Muscle layer of duodenum (tissue), 2 donors: ENCODE data around the gene ERN1.
"Not testable (repeated sequence)": the region's sequence is repeated elsewhere in the genome, so short reads cannot be mapped to it uniquely, and the experiment has no call there.

Source experiments
- H3K27ac ChIP-seq: one replicate; pipeline ENCODE4 v1.7.0; 2013; ENCODE audit warnings: mild to moderate bottlenecking, low read length
- H3K27me3 ChIP-seq: one replicate; pipeline ENCODE4 v1.7.0; 2013; ENCODE audit warnings: low read depth, mild to moderate bottlenecking, control low read depth, low read length
- H3K36me3 ChIP-seq, 2 donors: one replicate each; pipeline ENCODE4 v1.7.0; 2013; ENCODE audit warnings: low read length in 2 of 2, control low read depth in 1 of 2, mild to moderate bottlenecking in 1 of 2; ENCODE audit not compliant: insufficient read depth in 2 of 2, control insufficient read depth in 1 of 2
- H3K4me1 ChIP-seq, 2 donors: one replicate each; pipeline ENCODE4 v1.7.0; 2013; ENCODE audit warnings: low read length in 2 of 2, mild to moderate bottlenecking in 2 of 2, control low read depth in 1 of 2, moderate library complexity in 1 of 2; ENCODE audit not compliant: insufficient read depth in 2 of 2, control insufficient read depth in 1 of 2
- H3K4me3 ChIP-seq, 2 donors: one replicate each; pipeline ENCODE4 v1.7.0; 2013; ENCODE audit warnings: low read length in 2 of 2, low read depth in 1 of 2, mild to moderate bottlenecking in 1 of 2
- H3K9me3 ChIP-seq, 2 donors: one replicate each; pipeline ENCODE4 v1.7.0; 2013; ENCODE audit warnings: low read length in 2 of 2, control low read depth in 1 of 2, mild to moderate bottlenecking in 1 of 2; ENCODE audit not compliant: control insufficient read depth in 1 of 2
- donor health status: healthy.

ERN1 gene

DNA sequence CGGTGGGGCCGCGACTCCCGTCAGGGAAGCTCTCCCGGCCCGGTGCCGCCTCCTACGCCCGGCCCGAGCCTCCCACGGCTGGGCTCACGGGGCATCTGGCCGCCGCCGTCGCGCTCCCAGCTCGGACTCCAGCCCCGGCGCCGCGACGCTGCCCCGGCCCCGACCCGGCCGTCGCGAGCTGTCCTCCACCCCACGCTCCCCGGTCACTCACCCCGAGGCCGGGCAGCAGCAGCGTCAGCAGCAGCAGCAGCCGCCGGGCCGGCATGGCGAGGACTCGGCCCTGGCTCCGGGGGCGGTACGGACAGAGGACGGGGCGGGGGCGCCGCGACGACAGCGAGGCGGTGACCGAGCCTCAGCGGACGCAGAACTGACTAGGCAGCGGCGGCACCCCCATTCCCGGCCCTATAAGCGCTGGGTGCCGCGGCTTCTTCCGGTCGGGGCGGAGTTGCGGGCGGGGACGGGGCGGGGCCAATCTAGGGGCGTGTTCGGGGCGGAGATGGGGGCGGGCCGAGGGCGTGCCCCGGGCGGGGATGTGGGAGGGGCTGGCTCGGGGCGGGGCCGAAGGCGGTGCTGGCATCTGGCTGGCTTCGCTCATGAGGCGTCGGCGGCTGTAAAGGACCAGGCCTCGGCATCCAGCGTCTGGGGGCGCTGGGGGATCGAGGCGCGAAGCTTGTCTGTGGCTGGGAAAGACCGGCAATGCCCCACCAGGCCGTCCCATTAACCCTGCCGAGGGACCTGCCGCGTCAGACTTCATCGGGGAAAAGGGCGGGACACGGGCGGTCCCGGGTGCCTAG lies at the start of gene ERN1:
ERN1 (minus strand) TSS at position 380 of the 794 bp plus-strand sequence; CDS start at position 265, 115 bp downstream.
- H3K36me3 ChIP-seq, result no peaks in the 10 kb centered on the region
- H3K27ac ChIP-seq, result peak within 1 kb of the TSS; percentile 84
- H3K4me1 ChIP-seq, result peaks cover 0 to 11% of the 10 kb centered on the region in 2 donors
- H3K27me3 ChIP-seq, result no peaks in the 10 kb centered on the region
- H3K4me3 ChIP-seq, result peak within 1 kb of the TSS; percentile 76 to 81
- no peaks in the 10 kb centered on the region for H3K9me3 ChIP-seq

DNA sequence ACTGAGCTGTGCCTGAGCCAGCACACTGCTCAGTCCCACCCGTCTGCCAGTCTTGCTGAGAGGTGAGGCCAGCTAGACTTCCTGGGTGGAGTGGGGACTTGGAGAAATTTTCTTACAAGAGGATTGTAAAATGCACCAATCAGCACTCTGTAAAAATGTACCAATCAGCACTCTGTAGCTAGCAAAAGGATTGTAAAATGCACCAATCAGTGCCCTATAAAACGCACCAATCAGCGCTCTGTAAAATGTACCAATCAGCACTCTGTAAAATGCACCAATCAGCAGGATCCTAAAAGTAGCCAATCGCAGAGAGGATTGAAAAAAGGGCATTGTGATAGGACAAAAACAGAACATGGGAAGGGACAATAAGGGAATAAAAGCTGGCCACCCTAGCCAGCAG lies 49.1 kb upstream of the ERN1 start:
- peaks cover 3 to 17% of the 10 kb centered on the region in 2 donors for H3K36me3 ChIP-seq
- H3K27ac ChIP-seq, H3K4me1 ChIP-seq: not testable (repeated sequence)

DNA sequence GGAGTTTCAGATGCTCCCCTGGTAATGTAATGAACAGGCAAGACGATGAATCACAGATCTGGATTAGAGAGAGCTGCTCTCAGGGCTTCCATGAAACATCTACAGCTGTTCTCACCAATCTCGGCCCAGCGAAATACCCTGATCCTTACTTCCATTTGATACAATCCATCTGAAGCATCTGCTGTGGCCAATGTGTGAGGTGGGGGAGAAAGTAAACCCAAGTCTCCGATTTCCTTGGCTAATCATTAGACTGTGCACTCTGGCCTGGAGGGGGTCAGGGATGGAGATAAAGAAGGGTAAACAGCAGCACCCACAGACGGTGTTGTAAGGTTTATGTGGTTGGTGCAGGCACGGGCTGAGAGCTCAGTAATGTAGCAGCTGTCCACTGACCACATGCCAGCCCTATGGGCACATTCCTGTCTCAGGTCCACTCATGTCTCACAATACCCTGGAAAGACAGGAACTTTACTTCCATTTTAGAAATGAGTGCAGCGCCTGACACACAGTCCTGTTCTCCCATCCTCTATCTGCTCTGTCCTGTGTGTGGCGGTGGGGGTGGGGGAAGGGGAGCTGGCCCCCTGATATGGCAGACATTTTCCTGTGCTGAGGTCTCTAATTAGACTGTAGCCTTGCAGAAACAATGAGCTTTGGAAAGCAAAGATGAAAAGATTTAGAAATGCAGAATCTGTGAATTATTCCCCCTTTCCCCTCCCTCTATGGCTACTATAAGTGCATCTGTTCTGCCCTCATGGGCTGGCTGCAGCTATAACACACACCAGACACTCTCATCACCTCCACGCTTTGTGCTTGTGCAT lies 48.3 kb upstream of the ERN1 start:
- no peaks in the 10 kb centered on the region for H3K9me3 ChIP-seq
- H3K36me3 ChIP-seq, result peaks cover 3 to 22% of the 10 kb centered on the region in 2 donors
- H3K4me3 ChIP-seq, result no peak overlapping the region
- H3K4me1 ChIP-seq, result peaks cover 0 to 9% of the 10 kb centered on the region in 2 donors
- H3K27me3 ChIP-seq, result no peaks in the 10 kb centered on the region
- no peak overlapping the region for H3K27ac ChIP-seq

More for the DNA sequence above, 49.1 kb upstream of the ERN1 start:
- not testable (repeated sequence) for H3K4me3 ChIP-seq, H3K9me3 ChIP-seq, H3K27me3 ChIP-seq

DNA sequence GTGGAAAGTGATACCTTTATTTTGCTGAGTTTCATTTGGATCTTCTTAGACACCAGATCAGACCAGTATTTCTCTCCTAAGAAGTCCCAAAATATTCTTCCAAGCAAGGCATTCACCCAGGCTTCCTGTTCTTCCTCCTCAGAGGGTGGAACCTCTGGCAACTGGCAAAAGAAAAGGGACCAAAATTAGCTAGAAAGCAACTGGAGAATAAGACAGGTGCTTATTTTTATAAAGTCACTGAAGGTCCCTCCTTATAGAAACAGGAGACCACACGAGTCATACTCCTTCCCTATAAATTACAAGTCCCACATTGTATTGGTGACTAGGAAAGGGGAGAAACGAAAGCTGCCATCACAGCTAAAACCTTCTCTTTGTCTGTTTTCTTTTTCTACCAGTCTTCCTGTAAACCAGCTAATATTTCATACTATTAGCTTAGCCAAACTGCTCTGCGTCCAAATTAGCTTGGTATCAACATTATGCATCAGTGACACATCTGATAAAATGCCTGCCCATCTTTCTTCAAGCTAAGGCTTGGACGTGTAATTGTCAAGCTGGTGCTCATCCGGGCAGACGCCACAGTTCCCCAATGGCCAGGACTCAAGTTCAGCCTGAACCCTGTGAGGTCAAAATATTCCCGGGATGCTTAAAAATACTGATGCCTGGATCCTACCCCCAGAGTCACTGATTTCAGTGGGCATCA lies 47.5 kb upstream of the ERN1 start:
- Histone ChIP-seq H3K4me3 (no peak overlapping the region), H3K27ac (no peak overlapping the region), H3K27me3 (no peaks in the 10 kb centered on the region), H3K4me1 (peaks cover 0 to 9% of the 10 kb centered on the region in 2 donors), H3K9me3 (no peaks in the 10 kb centered on the region), H3K36me3 (peaks cover 3 to 22% of the 10 kb centered on the region in 2 donors)

DNA sequence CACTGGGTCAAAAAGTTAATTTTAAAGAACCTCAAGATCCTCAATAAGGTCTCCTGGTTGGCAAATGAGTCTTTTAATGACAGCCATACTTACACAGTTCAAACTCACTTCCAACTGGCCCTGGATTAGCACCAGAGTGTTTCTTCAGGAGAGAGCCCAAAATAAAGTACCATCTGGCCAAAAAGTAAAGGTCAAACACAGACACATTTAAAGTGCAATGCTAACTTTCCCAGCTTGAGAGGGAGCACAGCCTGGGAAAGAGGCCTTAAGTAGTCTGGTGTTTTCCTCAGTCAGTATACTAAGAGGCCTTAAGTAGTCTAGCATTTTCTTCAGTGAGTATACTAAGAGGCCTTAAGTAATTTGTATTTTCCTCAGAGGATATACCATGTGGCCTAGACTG lies 46.6 kb upstream of the ERN1 start:
- Histone ChIP-seq H3K27me3 (no peaks in the 10 kb centered on the region), H3K36me3 (peaks cover 3 to 22% of the 10 kb centered on the region in 2 donors), H3K27ac (no peak overlapping the region), H3K9me3 (no peaks in the 10 kb centered on the region), H3K4me1 (peaks cover 0 to 9% of the 10 kb centered on the region in 2 donors), H3K4me3 (no peak overlapping the region)

DNA sequence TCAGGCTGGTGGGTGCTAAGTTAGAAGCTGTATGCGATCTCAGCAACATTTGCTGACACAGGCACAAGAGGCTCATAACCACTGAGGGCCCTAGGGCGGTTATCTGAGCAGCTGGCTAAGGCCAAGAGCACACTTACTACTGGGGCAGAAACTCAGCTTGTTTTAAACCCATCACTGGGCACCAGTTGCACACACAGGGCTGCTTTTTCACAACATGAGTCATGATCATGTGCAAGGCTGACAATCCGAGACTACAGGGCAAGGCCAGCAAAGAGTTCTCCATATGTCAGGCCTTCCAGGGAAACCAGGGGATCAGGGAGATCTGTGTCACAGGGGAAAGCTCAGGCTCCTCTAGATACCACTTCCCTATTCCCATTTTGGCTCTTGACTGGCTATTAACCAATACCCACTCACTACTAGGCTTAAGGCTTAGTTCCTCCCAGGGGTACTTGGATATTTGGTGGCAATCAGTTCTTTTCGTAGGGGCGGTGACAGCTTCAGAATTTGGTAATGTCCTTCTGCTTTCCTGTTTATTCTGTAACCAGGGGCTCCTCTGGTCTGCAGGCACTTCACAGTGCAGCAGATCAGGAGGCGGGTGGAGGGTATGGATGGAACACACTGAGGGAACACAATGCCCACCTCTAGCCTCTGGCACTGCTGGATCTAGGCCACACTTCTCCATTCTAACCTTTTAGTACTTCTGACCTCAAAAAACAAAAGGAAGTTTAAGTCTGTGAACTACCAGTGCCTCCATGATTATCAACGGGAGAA lies 44.9 kb upstream of the ERN1 start:
- Histone ChIP-seq H3K4me1 (peaks cover 0 to 5% of the 10 kb centered on the region in 2 donors), H3K9me3 (no peaks in the 10 kb centered on the region), H3K36me3 (peaks cover 10 to 37% of the 10 kb centered on the region in 2 donors), H3K4me3 (no peak overlapping the region), H3K27me3 (no peaks in the 10 kb centered on the region), H3K27ac (peak overlapping the region; percentile 28)

DNA sequence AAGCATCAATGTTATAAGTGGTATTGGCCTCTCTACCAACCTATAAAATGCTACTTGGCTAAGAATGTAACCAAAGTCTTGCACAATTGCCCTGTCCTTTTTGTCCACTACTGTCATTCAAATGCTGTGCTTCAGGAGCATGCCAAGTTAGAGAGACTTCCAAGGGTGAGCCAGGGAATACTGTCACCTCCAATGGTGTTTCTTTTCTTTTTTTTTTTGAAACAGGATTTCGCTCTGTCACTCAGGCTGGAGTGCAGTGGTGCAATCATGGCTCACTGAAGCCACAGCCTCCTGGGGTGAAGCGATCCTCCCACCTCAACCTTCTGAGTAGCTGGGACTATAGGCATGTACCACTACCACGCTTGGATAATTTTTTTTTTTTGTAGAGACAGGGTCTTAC lies 43.7 kb upstream of the ERN1 start:
- Histone ChIP-seq H3K4me1 (peaks cover 0 to 5% of the 10 kb centered on the region in 2 donors), H3K27me3 (no peaks in the 10 kb centered on the region), H3K27ac (no peak overlapping the region), H3K4me3 (no peak overlapping the region), H3K9me3 (no peaks in the 10 kb centered on the region), H3K36me3 (peaks cover 10 to 32% of the 10 kb centered on the region in 2 donors)

DNA sequence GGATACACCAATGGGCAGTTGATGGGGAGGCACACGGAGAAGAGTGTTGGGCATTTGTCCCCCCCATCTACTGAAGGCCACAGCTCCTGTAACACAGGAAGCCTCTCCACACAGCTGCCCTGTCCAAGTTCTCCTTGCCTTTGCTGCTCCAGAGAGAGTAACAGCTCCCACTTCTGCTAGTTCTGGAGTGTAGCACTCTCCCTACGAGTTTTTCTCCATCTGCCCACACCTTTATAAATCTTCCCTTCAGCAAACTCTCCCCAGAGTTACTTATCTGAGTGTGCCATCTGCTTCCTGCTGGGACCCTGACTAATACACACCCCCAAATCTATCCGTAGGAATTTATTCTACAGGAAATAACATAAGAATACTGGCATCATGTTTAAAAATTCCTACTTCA lies 42.6 kb upstream of the ERN1 start:
- Histone ChIP-seq H3K36me3 (peaks cover 10 to 36% of the 10 kb centered on the region in 2 donors), H3K4me3 (no peak overlapping the region), H3K9me3 (no peaks in the 10 kb centered on the region), H3K27me3 (no peaks in the 10 kb centered on the region), H3K4me1 (peaks cover 0 to 5% of the 10 kb centered on the region in 2 donors), H3K27ac (no peak overlapping the region)

DNA sequence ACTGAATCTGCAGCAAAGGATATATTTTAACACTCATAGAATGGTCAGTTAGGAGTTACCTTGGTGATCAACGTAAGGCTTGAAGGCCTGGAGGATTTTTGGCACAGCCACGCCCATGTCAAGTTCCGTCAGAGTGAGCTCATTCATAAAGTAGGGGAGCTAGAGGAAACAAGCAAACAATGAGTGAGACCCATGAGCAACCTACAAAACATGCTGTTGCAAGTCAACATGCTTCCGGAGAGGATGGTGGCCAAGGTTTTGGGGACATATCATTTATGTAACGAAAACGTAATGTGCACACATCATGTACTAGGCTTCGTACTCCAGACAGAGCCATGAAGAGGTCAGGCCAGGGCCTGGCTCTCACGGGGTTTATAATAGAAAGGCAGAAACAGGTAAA lies 41.1 kb upstream of the ERN1 start:
- H3K9me3 ChIP-seq, result no peaks in the 10 kb centered on the region
- no peak overlapping the region for H3K4me3 ChIP-seq
- no peak overlapping the region for H3K27ac ChIP-seq
- no peaks in the 10 kb centered on the region for H3K27me3 ChIP-seq
- H3K36me3 ChIP-seq, result peaks cover 14 to 35% of the 10 kb centered on the region in 2 donors
- H3K4me1 ChIP-seq, result peaks cover 0 to 4% of the 10 kb centered on the region in 2 donors

DNA sequence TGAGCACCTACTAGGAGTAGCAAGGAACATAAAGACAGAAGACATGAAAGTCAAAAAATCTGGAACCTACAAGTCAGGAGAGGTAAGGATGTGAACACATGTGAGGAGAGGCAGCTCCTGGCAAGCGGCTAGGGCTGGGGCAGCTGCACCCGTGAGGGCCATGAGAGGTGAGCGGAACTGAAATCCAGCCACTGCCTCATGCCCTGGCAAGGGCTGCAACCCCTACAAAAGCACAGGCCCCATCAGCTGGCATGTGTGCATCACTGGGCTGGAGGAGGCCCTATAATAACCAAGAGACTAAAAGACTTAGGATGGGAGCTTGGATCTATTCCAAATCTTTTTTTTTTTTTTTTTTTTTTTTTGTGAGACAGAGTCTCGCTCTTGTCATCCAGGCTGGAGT lies 40.3 kb upstream of the ERN1 start:
- Histone ChIP-seq H3K27ac (no peak overlapping the region), H3K27me3 (no peaks in the 10 kb centered on the region), H3K36me3 (peaks cover 14 to 34% of the 10 kb centered on the region in 2 donors), H3K4me1 (no peaks in the 10 kb centered on the region), H3K4me3 (no peak overlapping the region), H3K9me3 (no peaks in the 10 kb centered on the region)
